HG02938 (cell line): Measurements from ENCODE around the gene ABCA13.
"Not testable (repeated sequence)": the region's sequence is repeated elsewhere in the genome, so short reads cannot be mapped to it uniquely, and the experiment has no call there.

Experiments used
- ATAC-seq: cut with Tn5 transposase; IDR thresholded peaks from one replicate; pipeline ENCODE4 v1.9.1; 2021; ENCODE audit warnings: mild to moderate bottlenecking, moderate library complexity; ENCODE audit not compliant: unreplicated experiment

Gene ABCA13

DNA sequence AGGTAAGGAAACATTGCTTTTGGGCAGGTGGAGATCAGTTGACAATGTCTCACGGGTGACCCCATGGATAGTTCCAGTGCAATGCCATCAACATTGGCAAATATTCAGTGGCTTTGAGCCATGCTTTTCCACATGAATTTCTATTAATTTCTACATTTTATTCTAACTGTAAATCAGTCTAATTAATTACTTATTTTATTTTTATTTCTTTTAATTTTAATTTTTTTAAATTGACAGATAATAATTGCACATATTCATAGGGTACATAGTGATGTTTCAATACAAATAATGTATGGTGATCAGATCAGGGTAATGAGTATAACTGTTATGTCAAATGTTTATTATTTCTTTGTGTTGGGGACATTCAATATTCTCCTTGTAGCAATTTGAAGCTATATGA lies 3.8 kb downstream of the ABCA13 start:
- no peak for ATAC-seq

- ATAC-seq: no peak
Observed at GRCh38 chr7:48176356-48176893, 5.2 kb downstream of the ABCA13 start.

DNA sequence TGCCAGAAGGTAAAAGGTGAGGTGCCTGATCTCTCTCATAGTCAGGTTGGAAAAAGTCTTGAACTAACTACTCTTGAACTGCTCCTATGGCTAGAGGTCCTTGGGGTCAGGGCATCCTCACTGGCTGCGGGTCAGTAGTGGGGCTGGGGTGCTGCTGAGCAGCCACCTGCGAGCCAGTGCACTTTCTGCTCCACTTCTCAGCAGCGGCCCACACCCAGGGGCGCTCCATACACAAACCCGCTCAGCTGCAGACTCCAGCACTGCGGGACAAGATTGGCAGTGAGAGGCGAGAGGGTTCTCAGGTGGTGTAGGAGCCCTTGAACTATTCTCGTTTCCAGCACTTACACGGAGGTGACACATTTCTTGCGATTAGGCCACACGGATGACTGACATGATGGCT lies 6.0 kb downstream of the ABCA13 start:
- ATAC-seq: no peak

GRCh38 chr7:48179496-48180030 lies 8.3 kb downstream of the ABCA13 start:
- no peak for ATAC-seq

GRCh38 chr7:48180981-48181380 lies 9.7 kb downstream of the ABCA13 start:
- ATAC-seq: no peak

- no peak for ATAC-seq
Observed at GRCh38 chr7:48182718-48183369, 11.6 kb downstream of the ABCA13 start.

GRCh38 chr7:48183370-48183743 lies 12.1 kb downstream of the ABCA13 start:
- ATAC-seq: no peak

DNA sequence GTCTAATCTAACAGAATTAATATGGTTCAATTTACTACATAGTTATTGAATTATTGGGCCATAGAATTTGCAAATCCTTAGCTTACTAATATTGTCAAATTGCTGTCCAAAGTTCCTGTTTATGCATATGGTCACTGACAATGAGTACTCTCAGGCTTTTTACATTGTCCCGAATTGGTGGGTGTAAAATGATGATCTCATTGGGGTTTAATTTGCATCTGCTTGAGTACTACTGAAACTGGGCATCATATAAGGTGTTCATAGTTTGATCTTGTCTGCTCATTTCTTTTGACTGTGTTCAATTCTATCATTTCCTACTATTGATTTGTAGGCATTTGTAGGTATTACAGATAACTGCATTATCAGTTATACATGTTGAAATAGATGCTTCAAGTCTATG lies 12.7 kb downstream of the ABCA13 start:
- no peak for ATAC-seq

GRCh38 chr7:48188776-48189520 lies 17.7 kb downstream of the ABCA13 start:
- no peak for ATAC-seq

DNA sequence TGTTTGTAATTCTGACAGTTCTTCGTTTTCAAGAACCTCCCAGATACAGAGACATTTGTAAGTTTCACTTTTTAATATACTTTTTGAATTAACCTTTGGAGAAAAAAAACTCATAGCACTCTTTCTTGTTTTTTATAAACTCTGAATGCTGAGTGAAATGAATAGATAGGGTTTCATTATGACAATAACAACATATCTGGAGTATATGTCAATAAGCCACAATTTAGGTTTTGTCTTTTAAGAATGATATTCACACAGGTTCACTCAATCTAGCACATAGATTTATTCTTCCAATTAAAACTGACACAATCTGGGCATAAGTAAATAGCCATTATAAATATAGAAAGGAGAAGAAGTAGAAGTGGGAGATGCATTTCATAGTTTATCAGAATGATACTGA lies 21.7 kb downstream of the ABCA13 start:
- ATAC-seq: no peak

DNA sequence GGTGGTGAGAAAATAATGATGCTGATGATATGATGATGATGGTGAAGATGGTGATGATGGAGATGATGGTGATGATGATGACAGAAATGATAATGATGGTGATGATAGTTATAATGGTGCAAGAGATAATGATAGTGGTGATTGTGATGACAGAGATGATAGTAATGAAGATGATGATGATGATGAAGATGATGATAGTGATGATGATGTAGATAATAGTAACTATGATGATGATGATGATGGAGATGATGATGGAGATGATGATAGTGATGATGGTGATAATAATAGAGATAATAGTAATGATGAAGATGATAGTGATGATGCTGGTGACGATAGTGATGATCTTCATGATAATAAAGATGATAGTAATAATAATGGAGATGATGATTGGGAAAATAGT lies 22.2 kb downstream of the ABCA13 start:
- no peak for ATAC-seq

GRCh38 chr7:48200946-48201589 lies 29.8 kb downstream of the ABCA13 start:
- ATAC-seq: not testable (repeated sequence)

GRCh38 chr7:48202916-48203315 lies 31.7 kb downstream of the ABCA13 start:
- not testable (repeated sequence) for ATAC-seq

GRCh38 chr7:48207155-48207675 lies 36.0 kb downstream of the ABCA13 start:
- no peak for ATAC-seq

DNA sequence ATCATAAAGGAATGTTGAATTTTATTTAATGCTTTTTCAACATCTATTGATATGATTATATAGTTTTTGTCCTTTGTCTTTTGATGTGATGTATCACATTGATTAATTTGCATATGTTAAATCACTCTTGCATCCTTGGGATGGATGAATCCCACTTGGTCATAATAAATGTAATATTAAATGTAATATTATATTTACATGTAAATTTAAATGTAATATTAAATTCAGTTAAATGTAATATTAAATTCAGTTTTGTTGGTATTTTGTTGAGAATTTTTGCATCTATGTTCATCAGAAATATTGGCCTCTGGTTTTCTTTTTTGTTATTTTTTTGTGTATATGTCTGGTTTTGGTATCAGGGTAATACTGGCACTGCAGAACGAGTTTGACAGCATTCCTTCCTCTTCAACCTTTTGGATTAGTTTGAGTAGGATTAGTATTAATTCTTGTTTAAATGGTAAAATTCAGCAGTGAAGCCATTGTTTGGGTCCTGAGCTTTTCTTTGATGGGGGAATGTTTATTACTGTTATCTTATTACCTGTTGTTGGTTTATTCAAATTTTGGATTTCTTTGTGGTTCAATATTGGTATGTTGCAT lies 37.8 kb downstream of the ABCA13 start:
- no peak for ATAC-seq

DNA sequence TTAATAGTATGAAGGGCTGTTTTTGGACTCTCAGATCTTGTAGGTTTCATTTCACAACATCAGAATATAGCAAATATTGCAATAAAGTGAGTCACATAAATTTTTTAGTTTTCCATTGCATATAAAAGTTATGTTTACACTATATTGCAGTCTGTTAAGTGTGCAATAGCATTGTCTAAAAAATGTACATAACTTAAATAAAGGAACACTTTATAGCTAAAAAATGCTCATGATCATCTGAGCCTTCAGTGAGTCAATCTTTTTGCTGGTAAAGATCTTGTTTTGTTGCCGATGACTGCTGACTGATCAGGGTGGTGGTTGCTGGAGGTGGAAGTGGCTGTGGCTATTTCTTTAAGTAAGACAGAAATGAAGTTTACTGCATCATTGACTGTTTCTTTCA lies 42.0 kb downstream of the ABCA13 start:
- ATAC-seq: no peak

- ATAC-seq: no peak
Observed at GRCh38 chr7:48217266-48217665, 46.0 kb downstream of the ABCA13 start.

GRCh38 chr7:48217753-48218152 lies 46.5 kb downstream of the ABCA13 start:
- ATAC-seq: no peak

- ATAC-seq: no peak
Observed at GRCh38 chr7:48224042-48224441, 52.8 kb downstream of the ABCA13 start.

- ATAC-seq: no peak
Observed at GRCh38 chr7:48225101-48225500, 53.8 kb downstream of the ABCA13 start.

- no peak for ATAC-seq
Observed at GRCh38 chr7:48237354-48237753, 66.1 kb downstream of the ABCA13 start.
